Spleen (tissue), 11 donors: ENCODE data around the gene TTC16. TPM values are rescaled to one million over a fixed set of nuclear protein-coding genes. Genes with fewer than 3 reads are reported as not detected.
"Not testable (repeated sequence)": the region's sequence is repeated elsewhere in the genome, so short reads cannot be mapped to it uniquely, and the experiment has no call there.

Experiments used
- DNase-seq: peaks from one replicate; pipeline ENCODE4 v3.0.0-alpha.2; 2020
- H3K27ac ChIP-seq, 8 donors: fragments of 200-600 bp; sonication (generic) in 7 of 8; 1 replicate in 4 of 8; 2 replicates in 4 of 8; pipeline versions ENCODE4 v1.5.0 to v1.8.0; 2016 to 2021; ENCODE audit warnings: inconsistent platforms in 4 of 8, mild to moderate bottlenecking in 4 of 8, moderate library complexity in 1 of 8
- H3K27me3 ChIP-seq, 7 donors: fragments of 200-600 bp; sonication (generic) in 6 of 7; replicated peaks in 1 of 7; 1 replicate in 4 of 7; 2 replicates in 3 of 7; pipeline versions ENCODE4 v1.5.0 to v1.8.0; 2016 to 2021; ENCODE audit warnings: inconsistent platforms in 3 of 7, mild to moderate bottlenecking in 1 of 7
- H3K36me3 ChIP-seq, 6 donors: fragments of 200-600 bp; sonication (generic) in 5 of 6; 1 replicate in 4 of 6; 2 replicates in 2 of 6; pipeline versions ENCODE4 v1.5.0 to v1.8.0; 2016 to 2021; ENCODE audit warnings: inconsistent platforms in 2 of 6
- H3K4me1 ChIP-seq, 6 donors: fragments of 200-600 bp; sonication (generic) in 5 of 6; 1 replicate in 3 of 6; 2 replicates in 3 of 6; pipeline versions ENCODE4 v1.5.0 to v1.8.0; 2016 to 2021; ENCODE audit warnings: inconsistent platforms in 3 of 6
- H3K4me3 ChIP-seq, 8 donors: fragments of 200-600 bp; sonication (generic) in 7 of 8; 1 replicate in 4 of 8; 2 replicates in 4 of 8; pipeline versions ENCODE4 v1.5.0 to v1.8.0; 2016 to 2021; ENCODE audit warnings: inconsistent platforms in 4 of 8, mild to moderate bottlenecking in 4 of 8, moderate library complexity in 2 of 8
- H3K9me3 ChIP-seq, 8 donors: fragments of 200-600 bp; sonication (generic) in 7 of 8; 1 replicate in 4 of 8; 2 replicates in 4 of 8; pipeline versions ENCODE4 v1.5.0 to v1.8.0; 2016 to 2021; ENCODE audit warnings: inconsistent platforms in 4 of 8
- CTCF ChIP-seq, 11 experiments: fragments of 200-600 bp in 7 of 11; fragments of 450-650 bp in 4 of 11; sonication (generic) in 4 of 11; IDR thresholded peaks in 8 of 11; conservative IDR thresholded peaks in 3 of 11; 1 replicate in 7 of 11; 2 replicates in 4 of 11; pipeline versions ENCODE4 v1.4.0 to v1.8.0; 2016 to 2021; ENCODE audit warnings: antibody characterized with exemption in 11 of 11, inconsistent platforms in 4 of 11, mild to moderate bottlenecking in 1 of 11
- POLR2A ChIP-seq, 3 donors: fragments of 450-650 bp; IDR thresholded peaks; one replicate each; pipeline ENCODE4 v1.5.1; 2017; ENCODE audit warnings: antibody characterized with exemption in 3 of 3, mild to moderate bottlenecking in 1 of 3
- POLR2AphosphoS5 ChIP-seq, 3 donors: sonication (generic); formaldehyde crosslinking; IDR thresholded peaks; one replicate each; pipeline ENCODE4 v1.5.1; 2017; ENCODE audit warnings: antibody characterized with exemption in 3 of 3
- WGBS, 5 donors: extraction: QIAGEN DNeasy Blood & Tissue Kit in 3 of 5; methylation state at CpG; one replicate each; pipeline versions ENCODE4 v1.1.5 to v1.1.7; 2013 to 2018; 5-methylcytosine and 5-hydroxymethylcytosine counted together
- intact Hi-C: fragments of 100-400 bp; cut with DNase I; formaldehyde crosslinking; loops from one replicate; pipeline ENCODE4 v1.15.0; 2023; ENCODE audit warnings: low total_unique reads
- polyA plus RNA-seq, 3 donors: library from polyadenylated mRNA; stranded (reverse); fragments of 200-250 nt; gene quantifications; one replicate each; pipeline ENCODE4 v1.2.1, GENCODE V29; 2013
- total RNA-seq, 7 donors: library from RNA; depleted of rRNA in 3 of 7; stranded (reverse); fragments of >200 nt in 3 of 7; fragmentation: NEBNext Ultra II Directional in 4 of 7; extraction: Animal tissue kit (Norgen Biotek cat#: 25700) in 4 of 7; gene quantifications; one replicate each; pipeline versions ENCODE4 v1.1.0 to v1.2.1, GENCODE V29; 2016 to 2021
- donor health status: healthy with polysubstance abuse.
- donor health status: DM: no; HTN: no; CAD: no; lungs with moderate emphysema.
- donor health status: DM: no; HTN: no; CAD: no.
- donor health status: Bipolar disorder and iron deficiency.
- donor health status: healthy.
- donor health status: DM: no; HTN: no; CAD: no.
- donor health status: DM: yes; HTN: yes; CAD: no.

TTC16 gene
- total and polyA plus RNA-seq, 10 donors: 0.12 to 3.1 (median 1.8) TPM

- no peak overlapping the region for H3K4me3 ChIP-seq
- peaks cover 2 to 100% (median 49%) of the 10 kb centered on the region in 6 donors for H3K36me3 ChIP-seq
- no peak for TF ChIP-seq POLR2AphosphoS5 (IDR thresholded peaks at IDR 0.05)
- no peak for TF ChIP-seq POLR2A (IDR thresholded peaks at IDR 0.05)
- TF ChIP-seq CTCF (IDR thresholded peaks at IDR 0.05 in 8 of 11, conservative IDR thresholded peaks at IDR 0.05 in 3 of 11): no peak
- DNase-seq: no peak
- no peaks in the 10 kb centered on the region for H3K27me3 ChIP-seq
- WGBS, 5 donors: 83 to 100% (median 93%) methylated on average over 3 of the region's 3 CpGs
- peak overlapping the region in 5 of 8 donors; percentile 74 to 82 (median 79) for H3K27ac ChIP-seq
- intact Hi-C loops: no loop called here
- H3K9me3 ChIP-seq: no peaks in the 10 kb centered on the region
- H3K4me1 ChIP-seq: peaks cover 7 to 98% (median 52%) of the 10 kb centered on the region in 6 donors
Measured at GRCh38 chr9:127756233-127756632, 40.4 kb downstream of the TTC16 start.

GRCh38 chr9:127756776-127757175 lies 40.9 kb downstream of the TTC16 start:
- intact Hi-C loops, H3K9me3 ChIP-seq, DNase-seq, H3K27me3 ChIP-seq, H3K4me3 ChIP-seq: not testable (repeated sequence)
- 85 to 90% (median 89%) methylated on average over 11 of the region's 11 CpGs for WGBS, 5 donors
- Histone ChIP-seq H3K4me1 (peaks cover 7 to 98% (median 56%) of the 10 kb centered on the region in 6 donors), H3K27ac (peak overlapping the region in 2 of 8 donors; percentile 78 to 79), H3K36me3 (peaks cover 2 to 100% (median 50%) of the 10 kb centered on the region in 6 donors)

GRCh38 chr9:127758843-127759242 lies 43.0 kb downstream of the TTC16 start:
- Histone ChIP-seq H3K4me1 (peaks cover 20 to 99% (median 65%) of the 10 kb centered on the region in 6 donors), H3K27me3 (no peaks in the 10 kb centered on the region), H3K4me3 (no peak overlapping the region), H3K36me3 (peaks cover 2 to 98% (median 43%) of the 10 kb centered on the region in 6 donors), H3K9me3 (no peaks in the 10 kb centered on the region), H3K27ac (peak overlapping the region in 4 of 8 donors; percentile 19 to 92 (median 36))
- TF ChIP-seq CTCF (IDR thresholded peaks at IDR 0.05 in 8 of 11, conservative IDR thresholded peaks at IDR 0.05 in 3 of 11) (no peak), POLR2AphosphoS5 (IDR thresholded peaks at IDR 0.05) (peak in 1 of 3 donors; percentile 39)
- intact Hi-C loops: no loop called here
- no peak for DNase-seq
- 75 to 93% (median 91%) methylated on average over 1 to 5 of the region's 5 CpGs for WGBS, 5 donors

- no peaks in the 10 kb centered on the region for H3K27me3 ChIP-seq
- peaks cover 32 to 100% (median 74%) of the 10 kb centered on the region in 6 donors for H3K4me1 ChIP-seq
- peak overlapping the region in 6 of 8 donors; percentile 58 to 92 (median 90) for H3K27ac ChIP-seq
- TF ChIP-seq CTCF (IDR thresholded peaks at IDR 0.05 in 8 of 11, conservative IDR thresholded peaks at IDR 0.05 in 3 of 11) (no peak), POLR2AphosphoS5 (IDR thresholded peaks at IDR 0.05) (no peak), POLR2A (IDR thresholded peaks at IDR 0.05) (no peak)
- intact Hi-C loops: no loop called here
- 80 to 89% (median 84%) methylated on average over 5 of the region's 5 CpGs for WGBS, 5 donors
- H3K4me3 ChIP-seq: peak overlapping the region in 1 of 8 donors; percentile 48
- no peaks in the 10 kb centered on the region for H3K9me3 ChIP-seq
- no peak for DNase-seq
- H3K36me3 ChIP-seq: peaks cover 2 to 98% (median 41%) of the 10 kb centered on the region in 6 donors
Measured at GRCh38 chr9:127761061-127761460, 45.2 kb downstream of the TTC16 start.
